Stimulated activated CD4-positive, alpha-beta T cell treated with anti-CD3 and anti-CD28 coated beads, Interleukin-15, amount 100 ng/mL, for 24 hours (primary cell): Measurements from ENCODE around the gene TLE6.
A peak's percentile ranks its signal among the peaks of the same experiment; 100 is the strongest.
"Not testable (repeated sequence)": the region's sequence is repeated elsewhere in the genome, so short reads cannot be mapped to it uniquely, and the experiment has no call there.

Experiments used
- DNase-seq: peaks from one replicate; pipeline ENCODE4 v3.0.0-alpha.2; 2020

TLE6 gene

GRCh38 chr19:3031607-3031867 lies 54.2 kb downstream of the TLE6 start:
- no peak for DNase-seq

- no peak for DNase-seq
Measured at GRCh38 chr19:3033595-3034405, 56.4 kb downstream of the TLE6 start.

- no peak for DNase-seq
Measured at GRCh38 chr19:3034406-3034655, 57.0 kb downstream of the TLE6 start.

GRCh38 chr19:3034656-3035541 lies 57.5 kb downstream of the TLE6 start:
- peak; percentile 74 for DNase-seq

GRCh38 chr19:3035542-3036118 lies 58.3 kb downstream of the TLE6 start:
- peak; percentile 96 for DNase-seq

GRCh38 chr19:3036119-3036976 lies 59.0 kb downstream of the TLE6 start:
- peak; percentile 90 for DNase-seq

- DNase-seq = not testable (repeated sequence)
Measured at GRCh38 chr19:3036977-3037544, 59.7 kb downstream of the TLE6 start.

- DNase-seq = no peak
Measured at GRCh38 chr19:3038214-3038613, 60.9 kb downstream of the TLE6 start.

GRCh38 chr19:3039125-3039524 lies 61.8 kb downstream of the TLE6 start:
- DNase-seq = no peak

GRCh38 chr19:3039641-3040077 lies 62.3 kb downstream of the TLE6 start:
- DNase-seq = no peak

- DNase-seq = no peak
Measured at GRCh38 chr19:3041327-3041726, 64.0 kb downstream of the TLE6 start.

GRCh38 chr19:3041761-3042620 lies 64.6 kb downstream of the TLE6 start:
- DNase-seq = no peak

- DNase-seq = no peak
Measured at GRCh38 chr19:3042621-3043267, 65.4 kb downstream of the TLE6 start.
